ENCODE data around the gene ENDOU.

GRCh38 chr12:47773858-47774580 lies 48.7 kb upstream of the ENDOU start:
- TF ChIP-seq CTCF (IDR thresholded peaks at IDR 0.05) (no peak), POLR2A (IDR thresholded peaks at IDR 0.05) (no peak)
